Activated CD8-positive, alpha-beta memory T cell treated with anti-CD3 and anti-CD28 coated beads for 4 hours (primary cell): Measurements from ENCODE around the gene HES3.

Experiments used
- DNase-seq, 2 donors: peaks; one replicate each; pipeline ENCODE4 v3.0.0-alpha.2; 2020; ENCODE audit warnings: low read depth in 2 of 2

HES3 gene, protein sequence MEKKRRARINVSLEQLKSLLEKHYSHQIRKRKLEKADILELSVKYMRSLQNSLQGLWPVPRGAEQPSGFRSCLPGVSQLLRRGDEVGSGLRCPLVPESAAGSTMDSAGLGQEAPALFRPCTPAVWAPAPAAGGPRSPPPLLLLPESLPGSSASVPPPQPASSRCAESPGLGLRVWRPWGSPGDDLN

DNA sequence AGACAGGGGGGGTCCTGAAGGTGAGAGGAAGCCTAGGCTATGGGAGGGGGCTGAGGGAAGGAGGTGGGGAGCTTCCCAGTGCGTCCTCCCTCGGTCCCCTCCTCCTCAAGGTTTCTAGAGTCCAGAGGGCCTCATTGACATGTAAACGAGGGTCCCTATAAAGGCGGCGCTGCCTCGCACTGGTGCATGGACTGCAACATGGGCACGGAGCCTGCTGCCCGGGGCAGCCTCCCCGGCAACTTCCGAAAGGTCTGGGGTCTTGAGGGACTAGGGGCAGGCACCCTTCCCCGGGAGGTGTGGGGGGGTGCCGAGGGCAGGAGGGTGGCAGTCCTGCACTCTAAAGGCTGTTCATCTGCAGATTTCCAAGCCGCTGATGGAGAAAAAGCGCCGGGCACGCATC is at the start of gene HES3:
TSS of gene HES3 (plus strand) at position 187 of the 400 bp plus-strand sequence. CDS start at position 374, 187 bp downstream.
- no peak for DNase-seq

DNA sequence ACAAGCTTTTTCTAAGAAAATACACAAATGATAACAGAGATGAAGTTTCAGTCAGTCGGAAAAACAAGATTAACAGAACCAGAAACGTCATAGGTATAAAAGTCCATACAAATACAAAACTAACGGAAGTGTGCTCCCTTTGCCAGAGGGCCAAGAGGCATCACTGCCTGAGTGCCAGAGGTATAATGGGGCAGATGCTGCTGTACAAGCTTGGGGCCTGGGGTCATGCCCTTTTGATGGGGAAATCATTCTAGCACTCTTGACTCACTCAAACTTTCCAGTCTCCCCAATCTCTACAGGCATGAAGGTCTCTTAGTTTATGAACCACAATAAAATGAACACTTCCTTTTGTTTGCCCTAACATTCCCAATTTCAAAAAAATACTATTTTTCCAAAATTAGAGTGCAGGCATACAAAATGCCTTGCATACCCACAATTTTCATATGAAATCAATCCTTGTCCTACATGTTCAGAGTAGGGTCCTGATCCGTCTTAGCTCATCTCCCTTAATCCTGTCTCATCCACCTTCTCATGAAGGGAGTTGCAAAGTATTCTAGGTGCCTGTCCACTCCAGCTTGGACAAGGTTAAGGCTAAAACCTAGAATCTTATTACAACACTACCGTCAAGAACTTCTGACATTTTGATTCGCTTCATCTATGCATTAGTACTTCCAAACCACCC is 46.1 kb upstream of the HES3 start:
- DNase-seq: no peak

DNA sequence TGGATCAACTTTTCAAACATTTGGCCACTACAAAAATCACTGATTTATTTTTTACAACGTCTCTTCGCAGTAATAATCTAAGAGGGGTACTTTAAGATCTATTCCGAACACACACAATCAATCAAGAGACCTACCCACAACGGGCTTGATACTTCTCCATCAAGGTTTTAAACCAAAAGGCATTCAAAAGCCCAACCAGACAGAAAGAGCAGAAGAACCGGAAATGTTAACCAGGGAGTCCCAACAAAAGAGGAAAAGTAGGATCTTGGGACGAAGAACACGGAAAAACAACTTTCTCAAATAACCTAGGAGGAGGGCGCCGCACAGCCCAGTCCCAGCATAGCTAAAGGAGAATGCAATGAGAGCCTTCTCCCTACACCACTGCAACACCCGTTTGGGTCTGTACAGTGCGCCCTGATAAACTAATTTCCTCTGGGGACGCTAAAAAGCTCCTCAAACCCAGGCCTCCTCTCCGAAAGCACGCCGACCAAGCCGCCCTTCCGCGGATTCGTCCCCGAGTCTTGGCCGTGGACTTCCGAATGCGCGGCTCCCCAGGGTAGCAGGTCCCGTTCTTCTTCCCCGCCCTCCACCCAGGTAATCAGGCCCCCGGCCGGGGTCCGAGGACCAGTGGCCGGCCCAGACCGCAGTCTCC is 45.2 kb upstream of the HES3 start:
- no peak for DNase-seq

DNA sequence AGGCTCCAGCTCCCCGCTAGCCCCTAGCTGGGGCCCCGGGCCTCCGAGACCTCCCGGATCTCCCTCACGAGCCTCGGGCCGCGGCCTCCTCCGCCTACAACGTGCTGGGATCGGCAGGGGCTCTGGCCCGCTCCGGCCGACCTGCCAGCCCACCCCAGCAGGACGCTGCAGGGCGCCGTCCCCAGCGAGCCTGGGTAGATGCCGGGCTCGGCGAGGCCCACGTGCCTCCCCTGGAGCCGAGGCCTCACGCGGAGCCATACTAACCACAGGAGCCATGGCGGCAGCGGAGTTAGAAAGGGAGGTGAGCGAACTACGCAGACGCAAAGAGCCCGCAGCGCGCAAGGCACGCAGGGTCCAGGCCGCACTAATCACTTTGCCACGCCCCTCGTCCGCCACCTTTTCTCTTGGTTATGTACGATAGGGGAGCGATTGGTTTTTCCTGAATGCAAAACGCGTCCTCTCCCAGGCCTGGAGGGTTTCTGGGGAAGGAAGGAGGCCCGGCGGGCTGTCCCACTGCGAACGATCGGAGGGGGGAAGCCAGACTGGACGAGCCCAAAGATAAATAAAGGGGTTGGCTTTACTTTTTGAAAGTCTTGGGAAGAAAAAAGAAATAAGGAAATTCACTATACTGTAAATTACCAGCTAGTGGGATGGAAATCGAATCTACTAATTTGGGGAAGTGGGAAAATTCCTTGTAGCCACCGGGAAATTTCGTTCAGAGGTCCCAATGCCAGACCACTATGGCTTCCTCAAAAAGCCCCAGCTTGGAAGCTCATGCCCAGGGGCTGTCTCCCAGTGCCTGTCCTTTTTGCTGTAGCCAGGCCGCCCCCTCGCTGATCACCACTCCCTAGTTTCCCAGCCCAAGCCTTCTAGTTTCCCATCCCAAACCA is 44.4 kb upstream of the HES3 start, which contains the start of gene RPL22:
TSS of gene RPL22 (minus strand) at position 298 of the 890 bp plus-strand sequence. CDS start at position 276, 22 bp downstream.
- peak; percentile 94 to 95 for DNase-seq

DNA sequence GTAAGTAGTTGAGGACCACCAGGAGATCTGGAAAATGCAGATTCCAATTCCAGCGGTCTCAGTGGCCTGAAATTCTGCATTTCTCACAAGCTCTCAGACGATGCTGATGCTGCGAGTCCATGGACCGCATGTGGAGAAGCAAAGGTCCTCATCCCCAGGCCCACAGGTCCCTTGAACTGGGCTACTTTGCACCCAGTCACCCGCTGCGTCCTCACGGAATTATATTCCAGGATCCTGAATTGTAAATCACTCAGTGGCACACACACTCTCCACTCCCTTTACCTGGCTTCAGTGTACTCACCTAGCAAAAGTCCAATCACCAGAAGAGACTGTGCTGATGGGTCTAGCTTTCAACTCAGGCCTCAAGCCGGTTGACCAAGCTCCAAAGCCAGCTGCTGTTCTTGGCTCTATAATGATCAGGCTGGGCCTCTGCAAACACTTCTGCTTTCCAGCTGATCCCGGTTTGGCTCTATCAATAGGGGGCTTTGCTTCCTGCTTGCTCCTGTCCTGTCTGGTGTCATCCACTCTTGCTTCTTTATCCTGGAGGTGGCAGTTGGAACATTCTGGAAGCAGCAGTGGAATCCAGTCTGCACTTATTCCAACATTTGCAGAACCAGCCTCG is 43.7 kb upstream of the HES3 start:
- no peak for DNase-seq

DNA sequence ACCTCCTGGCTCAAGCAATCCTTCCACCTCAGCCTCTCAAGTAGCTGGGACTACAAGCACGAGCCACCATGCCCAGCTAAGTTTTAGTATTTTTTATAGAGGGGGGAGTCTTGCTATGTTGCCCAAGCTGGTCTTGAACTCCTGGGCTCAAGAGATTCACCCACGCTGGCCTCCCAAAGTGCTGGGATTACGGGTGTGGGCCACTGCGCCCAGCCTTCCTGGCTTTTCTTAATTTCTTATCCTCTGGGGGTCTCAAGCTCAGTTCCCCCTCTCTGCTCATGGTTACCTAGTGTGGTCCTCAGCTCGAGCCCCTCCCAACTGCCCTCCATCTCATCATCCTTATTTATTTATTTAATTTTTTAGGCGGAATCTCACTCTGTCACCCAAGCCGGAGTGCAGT is 41.7 kb upstream of the HES3 start:
- no peak for DNase-seq

DNA sequence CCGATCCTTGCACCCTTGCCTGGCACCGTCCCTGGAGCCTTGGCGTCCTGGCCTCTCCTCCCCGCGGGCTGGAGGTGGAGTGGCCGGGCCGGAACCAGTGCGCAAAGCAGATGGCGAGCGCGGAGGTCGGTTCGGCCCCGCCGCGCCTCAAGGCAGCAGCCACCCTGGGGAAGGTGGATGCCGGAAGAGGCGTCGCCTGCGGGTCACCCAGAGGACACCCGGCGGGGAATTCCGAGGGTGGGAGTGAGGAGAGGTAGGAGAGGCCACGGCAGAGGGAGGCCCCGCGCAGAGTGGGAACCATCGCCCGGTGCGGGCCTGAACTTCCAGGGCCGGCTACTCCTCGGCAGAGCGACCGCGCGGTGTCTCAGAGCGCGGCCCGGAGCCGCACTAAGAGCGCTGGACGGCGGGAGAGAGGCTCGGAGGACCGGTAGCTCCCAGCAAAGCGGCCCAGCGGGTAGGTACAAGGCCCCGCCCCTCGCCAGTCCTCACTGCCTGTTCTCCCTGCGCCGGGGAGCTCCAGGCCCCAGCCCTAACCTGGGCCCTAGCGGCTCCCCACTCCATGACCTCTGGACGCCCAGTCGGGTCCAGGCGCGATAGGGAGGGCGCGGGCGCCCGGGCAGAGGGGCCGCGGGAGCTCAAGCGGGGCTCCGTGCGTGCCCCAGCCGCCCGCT is 38.0 kb upstream of the HES3 start, which contains the start of gene RNF207:
TSS of gene RNF207 (plus strand) at position 271 of the 671 bp plus-strand sequence. CDS start 417 bp downstream, outside the sequence.
- DNase-seq: peak; percentile 12 to 29

DNA sequence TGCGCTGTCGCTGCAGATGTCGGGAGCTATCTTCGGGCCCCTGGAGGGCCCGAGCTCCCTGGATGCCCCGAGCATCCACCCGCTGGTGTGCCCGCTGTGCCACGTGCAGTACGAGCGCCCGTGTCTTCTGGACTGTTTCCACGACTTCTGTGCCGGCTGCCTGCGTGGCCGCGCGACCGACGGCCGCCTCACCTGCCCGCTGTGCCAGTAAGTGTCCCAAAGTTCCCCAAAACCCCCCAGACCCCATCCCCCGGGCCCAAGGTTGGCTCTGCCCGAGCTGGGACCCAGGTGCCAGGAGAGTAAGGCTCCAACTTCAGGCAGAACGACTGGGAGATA is 37.5 kb upstream of the HES3 start:
- DNase-seq: no peak

DNA sequence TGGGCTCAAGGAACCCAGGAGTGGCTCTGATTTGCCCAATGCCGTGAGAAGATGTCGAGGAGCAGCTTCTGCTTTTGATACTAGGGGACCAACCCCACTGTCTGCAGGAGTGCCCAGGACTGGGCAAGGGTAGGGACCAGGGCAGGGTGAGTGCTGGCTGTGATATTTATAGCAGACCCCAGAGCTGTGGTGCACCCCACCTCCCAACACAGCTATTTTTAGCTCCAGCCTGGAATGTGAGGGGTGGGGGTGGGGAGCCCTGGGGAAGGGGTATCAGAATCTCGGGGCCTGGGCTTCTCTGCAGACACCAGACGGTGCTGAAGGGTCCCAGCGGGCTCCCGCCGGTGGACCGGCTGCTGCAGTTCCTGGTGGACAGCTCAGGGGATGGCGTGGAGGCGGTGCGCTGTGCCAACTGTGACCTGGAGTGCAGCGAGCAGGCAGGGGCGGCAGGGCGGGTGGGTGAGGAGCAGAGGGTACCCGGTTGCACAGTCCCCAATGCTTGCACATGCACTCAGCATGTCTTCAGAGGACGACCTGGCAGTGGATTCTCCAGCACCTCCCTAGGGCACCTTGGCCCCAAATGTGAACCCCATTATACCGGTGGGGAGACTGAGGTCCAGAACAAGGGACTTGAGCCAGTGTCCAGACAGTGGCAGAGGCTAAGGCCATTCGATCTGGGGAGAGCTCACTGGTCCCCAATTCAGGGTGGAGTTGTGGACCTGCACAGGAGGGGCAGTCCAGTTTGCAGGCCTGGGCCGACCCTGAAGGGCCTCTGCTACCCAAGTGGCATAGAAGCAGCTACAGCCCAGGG is 36.7 kb upstream of the HES3 start:
- no peak for DNase-seq

DNA sequence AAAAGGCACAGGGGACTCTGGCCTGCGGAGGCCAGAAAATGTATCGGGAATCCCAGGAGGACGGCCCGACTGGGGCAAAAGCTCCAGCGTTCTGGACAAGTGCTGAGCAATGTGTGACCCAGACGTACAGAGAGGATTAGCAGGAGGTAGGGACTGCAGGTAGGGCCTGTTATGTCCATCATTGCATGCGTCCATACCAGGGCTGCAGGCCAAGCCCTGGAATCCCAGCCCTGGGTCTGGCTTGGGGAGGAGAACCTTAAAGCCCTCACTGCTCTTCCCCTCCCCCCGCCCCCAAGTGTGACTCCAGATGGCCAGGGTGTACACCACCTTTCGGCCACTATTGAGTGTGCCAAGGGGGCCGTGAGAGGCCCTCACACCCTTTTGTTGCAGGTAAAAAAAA is 36.1 kb upstream of the HES3 start:
- no peak for DNase-seq

DNA sequence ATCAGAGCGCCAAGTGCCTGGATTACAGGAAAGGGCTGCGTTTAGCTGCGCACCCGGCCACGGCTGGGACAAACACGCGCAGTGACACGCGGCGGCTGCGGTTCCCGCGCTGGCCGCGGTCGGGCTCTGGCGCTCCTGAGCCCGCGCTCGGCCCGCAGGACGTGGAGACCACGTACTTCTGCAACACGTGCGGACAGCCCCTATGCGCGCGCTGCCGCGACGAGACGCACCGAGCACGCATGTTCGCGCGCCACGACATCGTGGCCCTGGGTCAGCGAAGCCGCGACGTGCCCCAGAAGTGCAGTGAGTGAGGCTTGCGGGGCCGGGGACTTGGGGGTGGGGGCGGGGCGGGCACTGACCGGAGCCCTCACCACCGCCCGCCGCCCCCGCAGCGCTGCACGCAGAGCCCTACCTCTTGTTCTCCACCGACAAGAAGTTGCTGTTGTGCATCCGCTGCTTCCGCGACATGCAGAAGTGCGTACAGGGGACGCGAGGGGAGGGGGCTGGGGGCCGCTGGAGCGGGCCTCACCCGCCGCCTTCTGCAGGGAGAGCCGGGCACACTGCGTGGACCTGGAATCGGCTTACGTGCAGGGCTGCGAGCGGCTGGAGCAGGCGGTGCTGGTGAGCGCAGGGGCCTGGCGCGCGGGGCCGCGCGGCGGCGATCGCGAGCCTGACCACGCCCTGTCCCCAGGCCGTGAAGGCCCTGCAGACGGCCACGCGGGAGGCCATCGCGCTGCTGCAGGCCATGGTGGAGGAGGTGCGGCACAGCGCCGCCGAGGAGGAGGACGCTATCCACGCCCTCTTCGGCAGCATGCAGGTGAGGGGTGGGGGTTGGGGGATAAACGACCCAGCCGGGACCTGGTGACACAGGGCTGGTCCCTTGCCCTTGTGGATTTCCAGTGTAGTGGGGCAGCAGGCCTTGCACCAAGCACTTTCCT is 35.0 kb upstream of the HES3 start:
- DNase-seq: no peak

DNA sequence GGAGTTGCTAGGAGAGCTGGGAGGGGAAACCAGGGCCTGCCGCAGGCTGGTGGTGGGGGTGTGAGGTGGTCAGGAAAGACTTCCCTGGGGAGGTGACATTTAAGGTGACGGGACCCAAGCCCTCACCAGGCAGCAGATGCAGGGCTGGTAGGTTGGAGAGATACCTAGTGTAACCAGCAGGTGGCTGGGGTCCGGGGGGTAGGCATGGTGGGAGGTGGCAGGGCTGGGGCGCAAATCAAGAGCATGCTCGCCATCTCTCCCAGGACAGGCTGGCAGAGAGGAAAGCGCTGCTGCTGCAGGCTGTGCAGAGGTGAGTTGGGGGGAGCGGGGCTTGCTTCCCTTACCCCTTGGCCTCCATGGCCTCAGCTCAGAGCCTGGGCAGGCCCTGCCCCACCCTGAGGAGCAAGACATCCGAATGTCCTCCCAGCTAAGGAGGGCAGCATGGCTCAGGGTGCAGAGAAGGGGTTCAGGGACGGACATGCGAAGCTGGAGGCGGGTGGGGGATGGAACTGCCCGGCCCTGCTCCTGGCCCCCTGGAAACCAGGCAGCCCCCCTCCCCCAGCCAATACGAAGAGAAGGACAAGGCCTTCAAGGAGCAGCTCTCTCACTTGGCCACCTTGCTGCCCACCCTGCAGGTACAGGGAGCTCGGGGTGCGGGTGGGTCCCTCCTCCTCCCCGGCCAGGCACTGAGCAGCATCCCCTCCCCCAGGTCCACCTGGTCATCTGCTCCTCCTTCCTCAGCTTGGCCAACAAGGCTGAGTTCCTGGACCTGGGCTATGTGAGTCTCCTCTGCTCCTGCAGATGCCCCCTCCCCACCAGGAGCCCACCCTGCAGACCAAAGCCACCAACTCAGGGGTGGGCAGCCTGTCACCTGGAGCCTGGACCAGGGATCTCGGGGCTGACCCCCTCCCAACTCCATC is 34.1 kb upstream of the HES3 start:
- DNase-seq: no peak

DNA sequence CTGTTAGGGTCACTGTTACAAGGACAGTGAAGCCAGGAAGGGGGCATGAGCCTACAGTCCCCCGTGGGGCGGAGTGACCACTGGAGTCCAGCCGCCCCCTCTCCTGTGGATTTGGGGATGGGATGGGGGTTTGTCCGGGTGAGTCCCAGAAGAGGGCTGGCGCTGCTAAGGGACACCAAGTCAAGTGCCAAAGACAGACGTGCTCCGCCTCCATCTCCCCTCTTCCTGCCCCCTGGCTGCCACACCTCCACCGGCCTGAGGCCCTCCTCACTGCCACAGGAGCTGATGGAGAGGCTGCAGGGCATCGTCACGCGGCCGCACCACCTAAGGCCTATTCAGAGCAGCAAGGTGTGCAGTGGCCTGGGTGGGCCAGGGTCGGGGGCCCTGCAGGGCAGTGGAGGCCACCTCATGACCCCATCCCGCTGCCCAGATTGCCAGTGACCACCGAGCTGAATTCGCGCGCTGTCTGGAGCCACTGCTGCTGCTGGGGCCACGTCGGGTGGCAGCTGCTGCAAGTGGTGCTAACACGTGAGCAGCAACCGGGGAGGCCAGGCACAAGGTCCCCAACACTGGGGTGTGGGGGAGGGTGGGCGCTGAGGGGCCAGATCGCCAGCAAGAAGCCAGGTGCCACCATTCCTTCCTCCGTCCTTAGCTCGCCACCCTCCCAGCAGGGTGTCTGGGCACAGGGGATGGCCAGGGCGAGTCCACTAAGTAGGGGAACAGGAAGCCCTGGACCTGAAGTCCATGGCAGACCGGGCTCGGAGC is 33.2 kb upstream of the HES3 start:
- no peak for DNase-seq

DNA sequence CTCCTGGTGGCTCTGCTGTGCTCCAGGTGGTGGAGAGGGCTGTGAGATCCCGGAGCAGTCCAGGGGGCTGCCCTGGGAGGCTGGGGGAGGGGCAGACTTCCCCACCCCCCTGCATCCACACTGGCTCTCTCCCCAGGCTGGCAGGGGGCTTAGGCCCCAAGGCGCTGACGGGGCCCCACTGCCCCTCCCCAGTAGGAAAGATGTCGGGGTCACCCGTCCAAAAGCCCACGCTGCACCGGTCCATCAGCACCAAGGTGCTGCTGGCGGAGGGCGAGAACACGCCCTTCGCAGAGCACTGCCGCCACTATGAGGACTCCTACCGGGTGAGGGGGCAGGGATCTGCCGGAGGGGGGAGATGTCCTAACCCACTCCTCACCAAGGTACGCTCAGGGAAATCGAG is 32.2 kb upstream of the HES3 start:
- no peak for DNase-seq

DNA sequence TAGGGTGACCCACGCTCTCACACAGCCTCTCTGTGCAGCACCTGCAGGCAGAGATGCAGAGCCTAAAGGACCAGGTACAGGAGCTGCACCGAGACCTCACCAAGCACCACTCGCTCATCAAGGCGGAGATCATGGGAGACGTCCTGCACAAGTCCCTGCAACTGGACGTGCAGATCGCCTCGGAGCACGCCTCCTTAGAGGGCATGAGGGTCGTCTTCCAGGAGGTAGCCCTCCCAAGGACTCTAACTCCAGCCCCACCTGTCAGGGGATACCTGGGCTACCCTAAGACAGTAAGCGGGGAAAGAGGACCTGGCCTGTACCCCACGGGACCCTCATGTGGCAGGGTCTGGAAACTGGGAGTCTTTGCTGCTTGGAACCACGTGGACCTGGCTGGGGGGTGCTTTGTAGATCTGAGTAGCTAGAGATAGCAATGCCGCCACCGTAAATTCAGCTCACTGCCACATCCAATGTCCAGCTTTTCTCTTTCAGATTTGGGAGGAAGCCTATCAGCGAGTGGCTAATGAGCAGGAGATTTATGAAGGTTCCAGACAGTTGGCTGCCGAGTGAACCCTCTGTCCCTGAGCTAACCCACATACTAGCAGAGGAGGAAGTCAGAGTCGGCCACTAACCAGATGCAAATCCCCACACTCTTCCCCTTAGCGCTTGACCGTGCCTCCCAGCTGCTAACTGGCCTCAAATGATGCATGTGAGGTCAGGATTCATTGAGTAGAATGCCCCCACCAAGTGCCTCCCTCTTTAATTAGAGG is 31.6 kb upstream of the HES3 start:
- no peak for DNase-seq

DNA sequence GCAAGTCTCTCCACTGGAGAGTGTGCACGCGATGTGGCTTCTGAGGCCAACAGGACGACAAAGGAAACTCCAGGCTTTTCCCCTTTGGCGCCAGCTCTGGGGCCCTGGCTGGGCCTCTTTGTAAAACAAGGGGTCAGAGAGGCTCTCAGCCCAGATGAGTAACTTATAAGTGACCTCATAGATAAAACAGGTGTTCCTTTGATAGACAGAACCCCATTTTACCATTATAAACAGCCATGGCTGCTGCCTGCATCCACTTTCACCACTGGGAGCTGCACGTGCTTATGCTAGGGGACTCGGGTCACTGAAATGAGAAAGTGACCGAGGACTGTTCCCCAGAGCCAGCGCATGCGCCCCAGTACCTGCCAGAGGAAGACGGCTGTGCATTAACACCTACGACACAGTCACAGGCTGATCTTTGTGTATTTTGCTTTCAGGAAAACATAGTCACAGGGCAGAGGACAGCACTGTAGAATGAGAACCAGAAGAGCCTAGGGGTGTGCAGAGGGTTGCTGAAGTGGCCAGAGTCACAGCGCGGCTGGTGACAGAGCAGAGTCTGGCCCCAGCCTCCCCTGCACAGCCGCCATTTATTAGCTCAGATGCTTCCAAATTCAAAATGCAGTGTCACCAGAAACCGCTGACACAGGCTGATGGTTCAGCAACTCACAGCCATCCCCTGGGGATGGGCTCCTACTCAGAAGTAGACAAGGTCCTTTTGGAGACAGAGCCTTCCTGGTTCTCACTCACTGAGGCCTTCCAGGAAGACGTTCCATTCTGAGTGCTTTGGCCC is 25.4 kb upstream of the HES3 start:
- DNase-seq: no peak
